ENCODE results near the gene ADGRD2. TPM values are rescaled to one million over a fixed set of nuclear protein-coding genes. Genes with fewer than 3 reads are reported as not detected.

The ADGRD2 gene
- total RNA-seq, result not detected

GRCh38 chr9:124450241-124450924, at the start of gene ADGRD2:
Gene ADGRD2 (plus strand): TSS chr9:124450451. CDS start chr9:124451667, 1,216 bp downstream.
- 1 to 2% methylated on average over 14 to 26 of the region's 41 CpGs for WGBS, 2 donors
- intact Hi-C loops (cut with DNase I), result no loop called here
- no peaks in the 10 kb centered on the region for H3K9me3 ChIP-seq
- TF ChIP-seq POLR2A (IDR thresholded peaks at IDR 0.05) (no peak), CTCF (IDR thresholded peaks at IDR 0.05) (no peak)
- H3K27ac ChIP-seq, result no peak within 1 kb of the TSS
- H3K4me3 ChIP-seq (replicated peaks in 1 of 3), result no peak within 1 kb of the TSS
- peaks cover 4 to 13% of the 10 kb centered on the region in 2 donors for H3K4me1 ChIP-seq
- H3K27me3 ChIP-seq, result peaks cover 16% of the 10 kb centered on the region
- DNase-seq, result peak; percentile 43 to 47
- no peaks in the 10 kb centered on the region for H3K36me3 ChIP-seq

- DNase-seq, result no peak
- Histone ChIP-seq H3K9me3 (no peaks in the 10 kb centered on the region), H3K4me3 (replicated peaks in 1 of 3) (no peak overlapping the region), H3K27ac (no peak overlapping the region), H3K4me1 (no peaks in the 10 kb centered on the region), H3K36me3 (peaks cover 23 to 49% of the 10 kb centered on the region in 2 donors), H3K27me3 (no peaks in the 10 kb centered on the region)
- WGBS, 2 donors, result 95% methylated on average over 4 of the region's 4 CpGs
- intact Hi-C loops (cut with DNase I), result no loop called here
- TF ChIP-seq POLR2A (IDR thresholded peaks at IDR 0.05) (no peak), CTCF (IDR thresholded peaks at IDR 0.05) (no peak)
These were observed 47.0 kb upstream of the ADGRD2 start for GRCh38 chr9:124403246-124403645.

- Histone ChIP-seq H3K4me1 (peaks cover 5 to 7% of the 10 kb centered on the region in 2 donors), H3K36me3 (peaks cover 50 to 65% of the 10 kb centered on the region in 2 donors), H3K27me3 (no peaks in the 10 kb centered on the region), H3K27ac (no peak overlapping the region), H3K4me3 (replicated peaks in 1 of 3) (no peak overlapping the region), H3K9me3 (no peaks in the 10 kb centered on the region)
- DNase-seq, result no peak
- TF ChIP-seq CTCF (IDR thresholded peaks at IDR 0.05) (no peak), POLR2A (IDR thresholded peaks at IDR 0.05) (no peak)
- intact Hi-C loops (cut with DNase I), result no loop called here
- whole genome bisulfite sequencing, 2 donors, result 99 to 100% methylated on average over 3 of the region's 3 CpGs
These were observed 40.8 kb upstream of the ADGRD2 start for GRCh38 chr9:124409410-124409809.

- peak in 1 of 6 experiments; percentile 29 for TF ChIP-seq CTCF (IDR thresholded peaks at IDR 0.05)
- TF ChIP-seq POLR2A (IDR thresholded peaks at IDR 0.05), result no peak
- WGBS, 2 donors, result 68 to 73% methylated on average over 3 of the region's 3 CpGs
- H3K27me3 ChIP-seq, result no peaks in the 10 kb centered on the region
- no peak for DNase-seq
- H3K4me3 ChIP-seq (replicated peaks in 1 of 3), result no peak overlapping the region
- no peak overlapping the region for H3K27ac ChIP-seq
- H3K9me3 ChIP-seq, result no peaks in the 10 kb centered on the region
- H3K4me1 ChIP-seq, result peaks cover 9 to 10% of the 10 kb centered on the region in 2 donors
- H3K36me3 ChIP-seq, result peaks cover 40 to 56% of the 10 kb centered on the region in 2 donors
- intact Hi-C loops (cut with DNase I), result loop anchor here (10.0 kb wide), 1 partner anchor 304 kb away; no protein-coding TSS in a partner anchor
These were observed 39.8 kb upstream of the ADGRD2 start for GRCh38 chr9:124410321-124410913.

All from thyroid gland (tissue), 4 donors.